GM12875 (cell line): ENCODE results near the gene NAA25.

ENCODE experiments used
- H3K4me3 ChIP-seq: one replicate; pipeline ENCODE4 v1.5.1; 2011; ENCODE audit warnings: low read depth, low read length, control low read depth
- TF ChIP-seq, protein P1 (sequence below): IDR thresholded peaks from 2 replicates; pipeline ENCODE4 v1.5.1; 2011; ENCODE audit warnings: low read depth, mild to moderate bottlenecking, control low read depth, inconsistent platforms, low read length, moderate library complexity, borderline replicate concordance; ENCODE audit not compliant: insufficient read depth

NAA25 gene

DNA sequence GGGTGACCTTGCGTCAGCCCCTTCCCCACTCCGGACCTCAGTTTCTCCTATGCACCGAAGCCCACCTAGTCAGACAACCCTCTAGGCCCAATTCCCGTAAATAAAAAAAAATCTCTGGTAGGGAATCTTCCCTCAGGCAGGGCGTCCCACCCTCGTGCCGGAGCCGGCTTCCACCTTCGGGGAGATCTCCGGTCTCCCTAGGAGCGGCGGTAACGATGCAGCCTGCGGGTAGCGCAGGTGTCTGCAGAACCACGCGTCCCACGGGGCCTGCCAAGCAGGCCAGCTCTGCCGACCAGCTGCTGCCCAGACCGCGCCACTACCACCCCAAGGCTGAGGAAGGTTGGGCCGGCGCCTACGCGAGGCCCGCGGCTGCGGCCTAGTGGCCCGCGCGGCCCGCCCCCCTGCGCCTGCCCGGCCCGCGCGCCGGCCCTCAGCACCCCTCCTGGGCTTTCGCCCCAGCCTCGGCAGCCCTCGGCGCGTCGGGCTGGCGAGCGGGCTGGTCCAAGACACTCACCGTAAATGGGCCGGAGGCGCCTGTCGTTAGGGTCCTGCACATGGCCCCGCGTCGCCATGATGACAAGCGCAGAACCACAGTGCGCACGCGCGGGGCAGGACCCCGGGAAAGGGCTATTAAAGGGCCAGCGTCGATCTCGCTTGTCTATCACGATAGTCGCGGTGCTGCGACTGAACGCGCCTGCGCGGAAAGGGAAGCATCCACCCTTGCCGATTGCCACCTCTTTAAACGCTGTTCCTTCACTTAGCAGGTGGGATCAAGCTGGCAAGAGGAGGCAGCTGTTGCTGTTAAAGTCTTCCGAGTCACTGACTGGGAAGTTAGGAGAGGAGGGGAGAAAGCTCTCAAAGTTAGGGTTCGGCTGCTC lies at the start of gene NAA25:
NAA25 (minus strand) TSS at position 582 of the 878 bp plus-strand sequence; CDS start at position 572, 10 bp downstream.
- TF ChIP-seq, protein P1, sequence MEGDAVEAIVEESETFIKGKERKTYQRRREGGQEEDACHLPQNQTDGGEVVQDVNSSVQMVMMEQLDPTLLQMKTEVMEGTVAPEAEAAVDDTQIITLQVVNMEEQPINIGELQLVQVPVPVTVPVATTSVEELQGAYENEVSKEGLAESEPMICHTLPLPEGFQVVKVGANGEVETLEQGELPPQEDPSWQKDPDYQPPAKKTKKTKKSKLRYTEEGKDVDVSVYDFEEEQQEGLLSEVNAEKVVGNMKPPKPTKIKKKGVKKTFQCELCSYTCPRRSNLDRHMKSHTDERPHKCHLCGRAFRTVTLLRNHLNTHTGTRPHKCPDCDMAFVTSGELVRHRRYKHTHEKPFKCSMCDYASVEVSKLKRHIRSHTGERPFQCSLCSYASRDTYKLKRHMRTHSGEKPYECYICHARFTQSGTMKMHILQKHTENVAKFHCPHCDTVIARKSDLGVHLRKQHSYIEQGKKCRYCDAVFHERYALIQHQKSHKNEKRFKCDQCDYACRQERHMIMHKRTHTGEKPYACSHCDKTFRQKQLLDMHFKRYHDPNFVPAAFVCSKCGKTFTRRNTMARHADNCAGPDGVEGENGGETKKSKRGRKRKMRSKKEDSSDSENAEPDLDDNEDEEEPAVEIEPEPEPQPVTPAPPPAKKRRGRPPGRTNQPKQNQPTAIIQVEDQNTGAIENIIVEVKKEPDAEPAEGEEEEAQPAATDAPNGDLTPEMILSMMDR = no peak
- peak within 1 kb of the TSS; percentile 81 for H3K4me3 ChIP-seq

DNA sequence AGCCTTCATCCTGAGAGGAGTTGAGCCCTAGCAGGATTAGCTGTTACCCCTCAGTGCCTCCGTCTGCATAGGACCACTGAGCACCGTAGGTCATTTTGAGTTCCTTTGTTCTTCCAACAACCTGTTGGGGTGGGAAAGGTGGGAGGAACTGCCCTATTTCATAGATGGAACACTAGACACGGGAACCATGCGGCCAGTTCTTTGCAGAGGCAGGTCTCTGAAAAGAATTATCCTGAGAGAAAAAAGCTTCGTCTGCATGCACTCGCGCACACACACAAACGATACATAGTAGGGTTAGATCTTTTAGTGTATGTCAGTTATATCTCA lies 45.3 kb upstream of the NAA25 start:
- TF ChIP-seq, protein P1 = no peak
- no peak overlapping the region for H3K4me3 ChIP-seq

DNA sequence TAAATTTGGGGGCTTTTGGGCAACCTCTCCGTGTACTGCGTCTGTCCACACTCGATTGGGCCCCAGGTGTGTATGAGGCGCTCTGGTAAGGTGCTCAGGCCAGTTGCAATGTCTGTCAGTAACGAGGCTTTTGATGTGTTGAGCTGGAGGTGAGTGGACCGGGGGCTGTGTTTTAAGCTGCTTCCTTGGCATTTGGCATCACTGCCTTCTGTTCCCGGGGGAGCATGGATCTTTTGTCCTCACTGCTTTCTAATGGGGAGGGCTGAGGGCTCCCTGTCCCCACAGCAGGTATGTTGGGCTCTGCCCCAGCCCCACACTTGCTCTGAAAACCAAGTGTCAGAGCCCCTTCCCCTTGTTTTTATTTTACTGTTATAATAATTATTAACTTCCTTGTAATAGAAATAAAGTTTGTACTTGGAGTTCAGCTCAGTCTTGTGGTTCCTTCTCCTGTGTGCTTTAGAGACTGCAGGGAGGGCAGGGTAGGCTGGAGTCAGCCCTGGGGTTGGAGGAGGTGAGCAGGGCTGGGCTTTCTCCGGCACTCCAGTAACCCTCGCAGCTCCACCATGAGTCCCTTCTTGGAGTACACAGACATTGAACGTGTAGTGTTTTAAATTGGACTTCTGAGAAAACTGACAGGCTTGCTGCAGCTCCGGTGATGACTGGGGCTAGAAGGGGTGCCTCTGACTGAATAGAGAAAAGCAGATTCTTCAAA lies 44.8 kb upstream of the NAA25 start:
- H3K4me3 ChIP-seq = no peak overlapping the region
- TF ChIP-seq, protein P1 = no peak

DNA sequence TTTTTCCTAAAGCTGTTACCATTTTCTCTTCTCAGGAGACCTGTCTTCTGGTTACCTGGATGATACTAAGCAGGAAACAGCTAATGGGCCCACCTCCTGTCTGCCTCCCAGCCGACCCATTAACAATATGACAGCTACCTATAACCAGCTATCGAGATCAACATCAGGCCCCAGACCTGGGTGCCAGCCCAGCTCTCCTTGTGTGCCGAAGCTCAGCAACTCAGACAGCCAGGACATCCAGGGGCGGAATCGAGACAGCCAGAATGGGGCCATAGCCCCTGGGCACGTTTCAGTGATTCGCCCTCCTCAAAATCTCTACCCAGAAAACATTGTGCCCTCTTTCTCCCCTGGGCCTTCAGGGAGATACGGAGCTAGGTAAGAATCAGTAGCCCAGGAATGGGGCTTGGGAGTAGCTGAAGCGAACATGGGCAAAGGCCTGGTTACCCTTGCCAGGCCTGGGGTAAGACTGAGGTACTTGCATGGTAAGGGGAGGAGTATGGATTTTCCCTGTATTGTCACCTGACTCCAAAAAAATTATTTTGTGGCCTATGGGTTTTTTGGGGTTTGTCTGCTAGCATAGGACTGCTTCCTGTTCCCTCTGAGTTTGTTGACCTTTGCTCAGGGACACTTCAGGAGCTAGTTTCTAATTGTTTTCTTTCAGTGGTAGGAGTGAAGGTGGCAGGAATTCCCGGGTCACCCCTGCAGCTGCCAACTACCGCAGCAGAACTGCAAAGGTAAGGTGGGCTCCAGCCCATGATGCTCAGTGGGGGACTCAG lies 43.4 kb upstream of the NAA25 start:
- H3K4me3 ChIP-seq = no peak overlapping the region
- TF ChIP-seq, protein P1 = no peak

DNA sequence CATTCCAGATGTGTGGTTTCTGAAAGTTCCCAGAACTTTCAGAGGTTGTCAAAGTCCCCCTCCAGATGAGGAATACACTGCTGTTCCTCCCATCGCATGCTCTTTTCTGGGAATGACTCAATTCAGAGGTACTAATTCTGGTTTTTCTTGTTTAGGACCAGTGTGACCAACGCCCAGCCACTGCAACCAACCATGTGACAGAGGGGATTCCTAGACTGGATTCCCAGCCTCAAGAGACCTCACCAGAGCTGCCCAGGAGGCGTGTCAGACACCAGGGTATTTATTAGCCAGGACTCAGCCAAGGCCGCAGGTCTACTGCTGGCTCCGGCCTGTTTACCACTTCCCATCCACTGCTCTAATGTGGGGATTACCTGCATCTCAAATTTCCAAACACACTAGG lies 41.0 kb upstream of the NAA25 start:
- TF ChIP-seq, protein P1 = no peak
- no peak overlapping the region for H3K4me3 ChIP-seq

DNA sequence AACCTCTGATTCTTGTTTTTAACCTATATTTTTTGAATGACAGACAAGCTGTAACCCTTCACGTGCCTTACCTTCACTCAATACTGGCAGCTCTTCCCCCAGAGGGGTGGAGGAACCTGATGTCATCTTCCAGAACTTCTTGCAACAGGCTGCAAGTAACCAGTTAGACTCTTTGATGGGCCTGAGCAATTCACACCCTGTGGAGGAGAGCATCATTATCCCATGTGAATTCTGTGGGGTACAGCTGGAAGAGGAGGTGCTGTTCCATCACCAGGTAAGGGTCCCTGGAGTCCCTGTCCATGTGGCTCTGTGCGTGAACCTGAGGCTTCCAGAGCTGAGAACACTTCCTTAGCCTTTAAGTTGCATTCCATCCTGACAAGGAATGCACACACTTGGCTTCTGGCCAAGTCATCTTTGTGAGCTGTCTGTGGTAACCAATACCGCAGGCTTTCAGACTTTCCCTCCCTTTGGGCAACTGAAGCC lies 39.5 kb upstream of the NAA25 start:
- no peak overlapping the region for H3K4me3 ChIP-seq
- TF ChIP-seq, protein P1 = no peak
